ENCODE results near the gene TTC38. TPM values are rescaled to one million over a fixed set of nuclear protein-coding genes. Genes with fewer than 3 reads are reported as not detected.

The TTC38 gene
- total and polyA plus RNA-seq, 5 donors from 2014 or later: 5.1 to 10.9 (median 5.7) TPM

DNA sequence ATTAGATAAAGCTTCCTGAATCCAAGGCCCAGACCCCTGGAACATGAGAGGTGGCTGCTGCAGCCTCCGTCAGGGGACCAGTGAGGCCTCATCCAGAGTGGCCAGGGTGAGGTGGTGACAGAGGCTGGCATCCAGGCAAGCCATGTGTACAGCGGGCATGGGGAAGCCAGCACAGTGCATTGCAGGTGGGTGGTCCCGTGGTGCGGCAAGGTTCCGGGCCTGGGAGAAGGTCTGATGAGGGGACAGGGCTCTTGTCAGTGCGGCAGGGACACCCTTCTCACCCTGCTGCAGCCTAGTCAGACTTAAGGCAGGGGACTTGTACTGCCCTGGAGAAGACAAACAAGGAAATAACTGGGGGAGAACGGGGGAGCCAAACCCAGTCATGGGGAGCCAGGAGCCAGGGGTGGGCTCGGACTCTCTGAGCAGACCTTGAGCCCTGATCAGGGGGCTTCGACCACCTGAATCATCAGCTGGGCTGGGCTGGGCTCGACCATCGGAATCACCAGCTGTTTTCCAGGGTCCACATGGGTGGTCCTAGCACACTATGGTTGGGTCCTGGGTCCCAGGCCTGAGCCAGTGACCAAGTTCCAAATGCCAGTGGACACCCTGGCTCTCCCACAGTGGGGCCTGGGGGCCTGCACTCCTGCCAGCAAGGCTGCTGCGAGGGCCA lies 5.1 kb downstream of the TTC38 start:
- no peak overlapping the region for H3K4me3 ChIP-seq (ENCODE audit: low read depth, low read length)
- ATAC-seq (ENCODE audit: low read depth in 2 of 2): no peak
- H3K27me3 ChIP-seq (ENCODE audit: control insufficient read depth, insufficient read depth, low read length): no peaks in the 10 kb centered on the region
- no peaks in the 10 kb centered on the region for H3K9me3 ChIP-seq (ENCODE audit: control insufficient read depth in 2 of 2, low read length in 2 of 2)
- Mint-ChIP-seq H3K27ac (no peak overlapping the region), H3K4me1 (peaks cover 0 to 17% (median 9%) of the 10 kb centered on the region in 4 donors), H3K36me3 (peaks cover 16% of the 10 kb centered on the region), H3K27me3 (no peaks in the 10 kb centered on the region), H3K4me3 (peak overlapping the region in 1 of 4 donors; percentile 17), H3K9me3 (peaks cover 0 to 4% (median 0%) of the 10 kb centered on the region in 7 donors)
- peaks cover 9% of the 10 kb centered on the region for H3K36me3 ChIP-seq (ENCODE audit: control insufficient read depth, insufficient read depth, low read length)
- no peaks in the 10 kb centered on the region for H3K4me1 ChIP-seq (ENCODE audit: control insufficient read depth, insufficient read depth, low read length, poor library complexity, severe bottlenecking)
- H3K27ac ChIP-seq (ENCODE audit: insufficient read depth, low read length, poor library complexity, severe bottlenecking): no peak overlapping the region
- no peak for DNase-seq

DNA sequence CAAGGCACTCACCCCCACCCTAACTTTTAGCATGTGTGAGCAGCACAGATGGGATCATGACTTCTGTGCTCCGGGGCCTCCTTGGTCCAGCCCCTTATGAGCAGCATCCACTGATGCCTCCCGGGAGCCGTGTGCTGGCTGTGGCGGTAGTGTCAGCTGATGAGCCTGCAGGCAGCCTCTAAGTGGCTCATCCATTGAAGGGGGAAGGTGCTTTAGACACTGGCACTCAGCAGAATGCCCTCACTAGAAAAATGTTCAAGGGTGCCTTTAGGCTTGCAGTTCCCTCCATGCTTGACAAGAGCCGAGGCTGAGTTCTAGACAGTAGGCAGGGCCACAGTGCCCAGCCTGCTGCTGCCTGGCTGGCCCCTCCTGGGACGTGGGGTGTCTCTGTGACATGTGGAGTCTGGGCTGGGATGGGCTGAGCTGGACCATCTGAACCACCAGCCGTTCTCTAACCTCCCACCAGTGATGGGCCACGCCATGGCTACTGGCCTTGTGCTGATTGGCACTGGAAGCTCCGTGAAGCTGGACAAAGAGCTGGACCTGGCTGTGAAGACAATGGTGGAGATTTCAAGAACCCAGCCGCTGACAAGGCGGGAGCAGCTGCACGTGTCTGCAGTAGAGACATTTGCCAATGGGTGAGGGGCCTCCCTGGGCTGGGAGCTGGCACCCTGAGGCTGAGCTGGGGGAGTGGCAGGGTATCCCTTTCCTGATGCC lies 5.8 kb downstream of the TTC38 start:
- Histone ChIP-seq H3K27ac (ENCODE audit: insufficient read depth, low read length, poor library complexity, severe bottlenecking) (no peak overlapping the region), H3K4me3 (ENCODE audit: low read depth, low read length) (no peak overlapping the region), H3K4me1 (ENCODE audit: control insufficient read depth, insufficient read depth, low read length, poor library complexity, severe bottlenecking) (no peaks in the 10 kb centered on the region), H3K27me3 (ENCODE audit: control insufficient read depth, insufficient read depth, low read length) (no peaks in the 10 kb centered on the region), H3K9me3 (ENCODE audit: control insufficient read depth in 2 of 2, low read length in 2 of 2) (no peaks in the 10 kb centered on the region), H3K36me3 (ENCODE audit: control insufficient read depth, insufficient read depth, low read length) (peaks cover 15% of the 10 kb centered on the region)
- peaks cover 0 to 13% (median 9%) of the 10 kb centered on the region in 4 donors for H3K4me1 Mint-ChIP-seq
- H3K9me3 Mint-ChIP-seq: peaks cover 0 to 4% (median 0%) of the 10 kb centered on the region in 7 donors
- H3K4me3 Mint-ChIP-seq: no peak overlapping the region
- H3K36me3 Mint-ChIP-seq: peaks cover 19% of the 10 kb centered on the region
- DNase-seq (no peak), ATAC-seq (ENCODE audit: low read depth in 2 of 2) (no peak)
- H3K27me3 Mint-ChIP-seq: no peaks in the 10 kb centered on the region
- H3K27ac Mint-ChIP-seq: no peak overlapping the region

DNA sequence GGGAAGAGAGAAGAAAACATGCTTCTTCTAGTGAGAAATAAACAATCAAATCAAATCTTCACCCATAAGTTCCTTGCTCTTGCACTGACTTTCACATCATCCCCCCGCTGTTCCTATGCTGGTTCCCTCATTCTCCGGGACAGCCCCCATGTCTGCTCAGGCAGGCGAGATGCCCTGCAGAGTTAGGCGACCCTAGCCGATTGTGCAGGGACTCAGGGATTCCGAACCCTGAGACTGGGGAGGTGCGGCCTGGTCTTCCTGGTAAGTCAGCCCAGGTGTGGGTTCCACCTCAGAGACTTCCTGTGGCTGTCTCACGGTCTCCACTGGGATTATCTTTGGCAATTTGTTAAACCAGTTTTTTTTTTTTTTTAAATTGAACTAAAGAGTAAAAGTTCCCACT lies 6.6 kb downstream of the TTC38 start:
- Histone ChIP-seq H3K27ac (ENCODE audit: insufficient read depth, low read length, poor library complexity, severe bottlenecking) (no peak overlapping the region), H3K36me3 (ENCODE audit: control insufficient read depth, insufficient read depth, low read length) (peaks cover 20% of the 10 kb centered on the region), H3K4me1 (ENCODE audit: control insufficient read depth, insufficient read depth, low read length, poor library complexity, severe bottlenecking) (no peaks in the 10 kb centered on the region), H3K27me3 (ENCODE audit: control insufficient read depth, insufficient read depth, low read length) (no peaks in the 10 kb centered on the region), H3K4me3 (ENCODE audit: low read depth, low read length) (no peak overlapping the region), H3K9me3 (ENCODE audit: control insufficient read depth in 2 of 2, low read length in 2 of 2) (no peaks in the 10 kb centered on the region)
- peaks cover 19% of the 10 kb centered on the region for H3K36me3 Mint-ChIP-seq
- no peak overlapping the region for H3K4me3 Mint-ChIP-seq
- H3K9me3 Mint-ChIP-seq: peaks cover 0 to 4% (median 0%) of the 10 kb centered on the region in 7 donors
- no peak overlapping the region for H3K27ac Mint-ChIP-seq
- DNase-seq (no peak), ATAC-seq (ENCODE audit: low read depth in 2 of 2) (no peak)
- H3K27me3 Mint-ChIP-seq: no peaks in the 10 kb centered on the region
- H3K4me1 Mint-ChIP-seq: peaks cover 0 to 9% (median 6%) of the 10 kb centered on the region in 4 donors

DNA sequence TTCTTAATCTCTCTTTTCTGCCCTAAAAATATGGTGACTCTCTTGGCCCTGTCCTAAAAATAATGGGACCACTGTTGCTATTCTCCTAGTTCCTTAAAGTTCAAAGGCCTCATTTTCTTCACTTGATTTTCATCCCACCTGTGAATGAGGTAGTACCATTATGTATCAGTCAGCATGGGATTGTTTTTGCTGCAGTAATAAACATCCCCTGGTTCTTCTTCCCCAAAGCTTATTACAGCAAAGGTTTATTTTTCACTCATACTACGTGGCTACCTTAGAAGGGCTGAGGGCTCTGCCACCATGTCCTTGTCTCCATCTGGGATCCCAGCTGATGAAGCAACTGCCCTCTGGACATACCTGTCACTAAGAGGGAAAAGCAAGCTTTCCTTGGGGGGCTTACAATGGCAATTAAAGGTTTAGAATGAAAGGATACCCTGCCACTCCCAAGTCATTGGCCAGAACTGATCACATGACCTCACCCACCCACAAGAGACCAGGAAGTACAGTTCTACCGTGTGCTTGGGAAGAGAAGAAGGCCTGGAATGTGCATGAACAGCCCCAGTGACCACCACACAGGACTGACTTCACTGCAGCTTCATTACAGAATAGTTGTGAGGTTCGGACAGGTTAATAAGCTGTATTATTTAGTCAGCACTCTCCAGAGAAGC lies 7.8 kb downstream of the TTC38 start:
- ATAC-seq (ENCODE audit: low read depth in 2 of 2): no peak
- H3K27ac ChIP-seq (ENCODE audit: insufficient read depth, low read length, poor library complexity, severe bottlenecking): no peak overlapping the region
- no peak overlapping the region for H3K4me3 Mint-ChIP-seq

DNA sequence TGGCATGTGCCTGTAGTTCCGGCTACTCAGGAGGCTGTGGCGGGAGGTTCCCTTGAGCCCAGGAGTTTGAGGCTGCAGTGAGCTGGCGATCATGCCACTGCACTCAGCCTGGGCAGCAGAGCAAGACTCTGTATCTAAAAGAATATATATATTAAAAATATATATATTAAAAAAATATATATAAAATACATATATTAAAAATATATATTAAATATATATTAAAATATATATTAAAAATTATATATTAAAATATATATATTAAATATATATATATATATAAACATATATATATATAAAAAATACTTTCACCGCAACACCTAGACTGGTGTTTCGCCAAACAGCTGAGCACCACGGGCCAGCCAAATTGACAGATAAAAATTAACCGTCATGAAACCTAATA lies 8.8 kb downstream of the TTC38 start:
- Mint-ChIP-seq H3K27me3 (no peaks in the 10 kb centered on the region), H3K36me3 (peaks cover 24% of the 10 kb centered on the region), H3K9me3 (peaks cover 0 to 4% (median 0%) of the 10 kb centered on the region in 7 donors), H3K4me1 (peaks cover 0 to 2% (median 0%) of the 10 kb centered on the region in 4 donors), H3K4me3 (no peak overlapping the region), H3K27ac (no peak overlapping the region)
- ATAC-seq (ENCODE audit: low read depth in 2 of 2) (no peak), DNase-seq (no peak)
- no peak overlapping the region for H3K4me3 ChIP-seq (ENCODE audit: low read depth, low read length)
- no peaks in the 10 kb centered on the region for H3K27me3 ChIP-seq (ENCODE audit: control insufficient read depth, insufficient read depth, low read length)
- H3K27ac ChIP-seq (ENCODE audit: insufficient read depth, low read length, poor library complexity, severe bottlenecking): no peak overlapping the region
- no peaks in the 10 kb centered on the region for H3K4me1 ChIP-seq (ENCODE audit: control insufficient read depth, insufficient read depth, low read length, poor library complexity, severe bottlenecking)
- H3K36me3 ChIP-seq (ENCODE audit: control insufficient read depth, insufficient read depth, low read length): peaks cover 24% of the 10 kb centered on the region
- H3K9me3 ChIP-seq (ENCODE audit: control insufficient read depth in 2 of 2, low read length in 2 of 2): no peaks in the 10 kb centered on the region

More for the DNA sequence above, 7.8 kb downstream of the TTC38 start:
- H3K36me3 Mint-ChIP-seq: peaks cover 19% of the 10 kb centered on the region
- DNase-seq: no peak
- peaks cover 24% of the 10 kb centered on the region for H3K36me3 ChIP-seq (ENCODE audit: control insufficient read depth, insufficient read depth, low read length)
- peaks cover 0 to 4% (median 0%) of the 10 kb centered on the region in 7 donors for H3K9me3 Mint-ChIP-seq
- H3K4me1 ChIP-seq (ENCODE audit: control insufficient read depth, insufficient read depth, low read length, poor library complexity, severe bottlenecking): no peaks in the 10 kb centered on the region
- H3K4me1 Mint-ChIP-seq: peaks cover 0 to 2% (median 0%) of the 10 kb centered on the region in 4 donors
- H3K27me3 ChIP-seq (ENCODE audit: control insufficient read depth, insufficient read depth, low read length): no peaks in the 10 kb centered on the region
- H3K4me3 ChIP-seq (ENCODE audit: low read depth, low read length): no peak overlapping the region
- no peaks in the 10 kb centered on the region for H3K27me3 Mint-ChIP-seq
- H3K9me3 ChIP-seq (ENCODE audit: control insufficient read depth in 2 of 2, low read length in 2 of 2): no peaks in the 10 kb centered on the region
- peak overlapping the region in 1 of 3 donors; percentile 62 for H3K27ac Mint-ChIP-seq

DNA sequence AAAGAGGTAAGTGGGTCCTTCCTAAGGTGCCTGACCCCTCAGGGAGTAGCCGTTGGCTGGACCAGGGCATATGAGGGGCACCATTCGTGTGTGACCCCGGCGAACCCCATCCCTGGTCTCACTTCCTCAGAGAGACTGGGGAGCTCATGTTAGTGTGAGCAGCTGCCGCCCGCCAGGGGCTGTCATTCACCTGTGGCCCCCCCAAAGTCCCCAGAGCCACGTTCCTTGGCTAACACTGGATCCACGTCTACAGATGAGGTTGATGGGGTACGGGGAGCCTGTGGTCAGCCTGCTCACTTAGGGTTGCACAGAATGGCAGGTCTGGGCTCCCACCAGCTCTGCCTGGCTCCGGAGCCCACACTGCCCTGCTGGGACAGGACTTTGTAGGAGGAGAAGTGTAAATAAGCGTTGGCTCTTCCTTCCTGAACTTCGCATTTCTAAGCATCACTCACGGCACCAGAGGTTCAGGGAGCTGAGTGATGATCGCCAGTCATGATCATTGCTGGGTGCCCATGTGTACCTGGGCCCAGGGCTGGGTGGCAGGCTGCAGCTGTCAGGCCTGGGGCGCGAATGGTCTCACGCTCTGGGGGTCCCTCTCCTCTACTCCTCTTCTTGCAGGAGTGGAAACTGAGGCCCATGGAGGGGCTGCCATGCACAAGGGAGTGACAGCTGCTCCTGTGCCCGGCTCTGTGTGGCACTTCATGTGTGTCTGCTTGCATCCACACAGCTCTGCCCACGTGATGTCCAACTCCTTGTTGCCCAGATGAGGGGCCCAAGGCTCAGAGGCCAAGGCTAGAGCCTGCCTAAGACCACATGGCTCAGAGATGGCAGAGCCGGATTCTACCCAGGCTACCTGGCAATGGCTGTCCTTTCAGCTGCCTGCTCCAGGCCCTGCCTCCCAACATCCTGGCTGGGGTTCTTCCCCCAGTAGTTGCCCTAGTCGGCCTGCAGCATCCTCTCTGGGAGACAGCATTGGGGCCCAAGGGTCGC lies 11.1 kb downstream of the TTC38 start:
- no peak overlapping the region for H3K27ac ChIP-seq (ENCODE audit: insufficient read depth, low read length, poor library complexity, severe bottlenecking)
- H3K9me3 ChIP-seq (ENCODE audit: control insufficient read depth in 2 of 2, low read length in 2 of 2): no peaks in the 10 kb centered on the region
- Mint-ChIP-seq H3K4me1 (peaks cover 0 to 2% (median 0%) of the 10 kb centered on the region in 4 donors), H3K27me3 (no peaks in the 10 kb centered on the region), H3K36me3 (peaks cover 30% of the 10 kb centered on the region), H3K9me3 (peaks cover 0 to 4% (median 0%) of the 10 kb centered on the region in 7 donors), H3K27ac (no peak overlapping the region), H3K4me3 (no peak overlapping the region)
- ATAC-seq (ENCODE audit: low read depth in 2 of 2): no peak
- no peak overlapping the region for H3K4me3 ChIP-seq (ENCODE audit: low read depth, low read length)
- H3K27me3 ChIP-seq (ENCODE audit: control insufficient read depth, insufficient read depth, low read length): no peaks in the 10 kb centered on the region
- no peaks in the 10 kb centered on the region for H3K4me1 ChIP-seq (ENCODE audit: control insufficient read depth, insufficient read depth, low read length, poor library complexity, severe bottlenecking)
- peaks cover 24% of the 10 kb centered on the region for H3K36me3 ChIP-seq (ENCODE audit: control insufficient read depth, insufficient read depth, low read length)
- DNase-seq: no peak
